ENCODE results near the gene CCDC12. TPM values are rescaled to one million over a fixed set of nuclear protein-coding genes. Genes with fewer than 3 reads are reported as not detected.
A peak's percentile ranks its signal among the peaks of the same experiment; 100 is the strongest.

CCDC12 gene
- total and polyA plus RNA-seq, 2 of the 13 experiments (the other 11 are each of a cell fraction or from before 2014, with no cell fraction given): 30.1 to 49.5 TPM

DNA sequence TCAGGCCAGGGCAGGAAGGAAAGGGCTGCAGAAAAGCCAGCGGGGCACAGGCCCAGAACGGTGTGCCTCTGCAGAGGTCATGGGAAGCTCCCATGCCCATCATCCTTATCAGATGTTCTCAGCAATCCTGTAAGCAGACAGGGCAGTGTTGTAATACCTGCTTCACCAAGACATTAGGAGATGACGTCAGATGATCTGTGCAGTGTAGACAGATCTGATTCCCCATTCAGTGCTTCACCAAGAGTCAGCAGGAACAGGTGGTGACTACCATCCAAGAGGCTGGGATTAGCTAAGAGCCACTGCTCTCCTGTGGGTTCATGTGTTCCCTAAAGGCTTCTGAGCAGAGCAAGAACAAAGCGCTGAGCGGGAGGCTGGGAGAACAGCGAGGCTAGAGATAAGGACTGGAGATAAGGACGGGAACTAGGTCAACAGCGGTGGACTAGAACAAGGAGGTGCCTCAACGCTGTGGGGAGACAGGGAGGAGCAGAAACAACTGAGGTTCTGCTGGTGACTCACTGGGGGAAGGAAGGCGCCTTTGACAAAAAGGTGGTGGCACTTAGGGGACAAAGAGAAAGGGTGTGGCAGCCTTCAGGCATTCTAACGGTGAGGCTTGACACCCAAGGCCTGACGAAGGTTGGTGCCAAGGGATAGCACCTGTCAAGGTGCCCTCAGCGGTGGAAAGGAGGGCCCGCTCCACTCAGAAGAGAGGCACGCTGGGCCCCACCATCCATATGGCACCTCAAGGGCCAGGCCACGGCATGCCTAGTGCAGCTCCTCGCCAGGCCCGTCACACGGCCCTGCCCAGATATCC, 28.4 kb downstream of the CCDC12 start (continued):
- TF ChIP-seq PREB (CRISPR knock-in tag; IDR thresholded peaks at IDR 0.05): no peak
- TF ChIP-seq ZNF354B (CRISPR knock-in tag; IDR thresholded peaks at IDR 0.05): no peak
- no peak for TF ChIP-seq HOXD1 (CRISPR knock-in tag; IDR thresholded peaks at IDR 0.05)
- TF ChIP-seq HHEX (CRISPR knock-in tag; IDR thresholded peaks at IDR 0.05): no peak
- TF ChIP-seq ZGPAT (CRISPR knock-in tag; IDR thresholded peaks at IDR 0.05): no peak
- TF ChIP-seq HNRNPLL (IDR thresholded peaks at IDR 0.05; ENCODE audit: low read depth, low read length, poor library complexity, severe bottlenecking): no peak
- no peak for TF ChIP-seq ONECUT2 (CRISPR knock-in tag; IDR thresholded peaks at IDR 0.05)
- TF ChIP-seq EZH2 (conservative IDR thresholded peaks at IDR 0.05; ENCODE audit: low read depth, low read length): no peak
- TF ChIP-seq, protein P1, sequence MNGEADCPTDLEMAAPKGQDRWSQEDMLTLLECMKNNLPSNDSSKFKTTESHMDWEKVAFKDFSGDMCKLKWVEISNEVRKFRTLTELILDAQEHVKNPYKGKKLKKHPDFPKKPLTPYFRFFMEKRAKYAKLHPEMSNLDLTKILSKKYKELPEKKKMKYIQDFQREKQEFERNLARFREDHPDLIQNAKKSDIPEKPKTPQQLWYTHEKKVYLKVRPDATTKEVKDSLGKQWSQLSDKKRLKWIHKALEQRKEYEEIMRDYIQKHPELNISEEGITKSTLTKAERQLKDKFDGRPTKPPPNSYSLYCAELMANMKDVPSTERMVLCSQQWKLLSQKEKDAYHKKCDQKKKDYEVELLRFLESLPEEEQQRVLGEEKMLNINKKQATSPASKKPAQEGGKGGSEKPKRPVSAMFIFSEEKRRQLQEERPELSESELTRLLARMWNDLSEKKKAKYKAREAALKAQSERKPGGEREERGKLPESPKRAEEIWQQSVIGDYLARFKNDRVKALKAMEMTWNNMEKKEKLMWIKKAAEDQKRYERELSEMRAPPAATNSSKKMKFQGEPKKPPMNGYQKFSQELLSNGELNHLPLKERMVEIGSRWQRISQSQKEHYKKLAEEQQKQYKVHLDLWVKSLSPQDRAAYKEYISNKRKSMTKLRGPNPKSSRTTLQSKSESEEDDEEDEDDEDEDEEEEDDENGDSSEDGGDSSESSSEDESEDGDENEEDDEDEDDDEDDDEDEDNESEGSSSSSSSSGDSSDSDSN (CRISPR knock-in tag; IDR thresholded peaks at IDR 0.05): no peak
- TF ChIP-seq ARNTL (CRISPR knock-in tag; IDR thresholded peaks at IDR 0.05): no peak
- no peak for TF ChIP-seq ZNF337 (CRISPR knock-in tag; IDR thresholded peaks at IDR 0.05; ENCODE audit: borderline replicate concordance, low read depth)
- TF ChIP-seq MEF2D (CRISPR knock-in tag; IDR thresholded peaks at IDR 0.05): no peak
- TF ChIP-seq CERS6 (CRISPR knock-in tag; IDR thresholded peaks at IDR 0.05): no peak
- TF ChIP-seq, protein P2, sequence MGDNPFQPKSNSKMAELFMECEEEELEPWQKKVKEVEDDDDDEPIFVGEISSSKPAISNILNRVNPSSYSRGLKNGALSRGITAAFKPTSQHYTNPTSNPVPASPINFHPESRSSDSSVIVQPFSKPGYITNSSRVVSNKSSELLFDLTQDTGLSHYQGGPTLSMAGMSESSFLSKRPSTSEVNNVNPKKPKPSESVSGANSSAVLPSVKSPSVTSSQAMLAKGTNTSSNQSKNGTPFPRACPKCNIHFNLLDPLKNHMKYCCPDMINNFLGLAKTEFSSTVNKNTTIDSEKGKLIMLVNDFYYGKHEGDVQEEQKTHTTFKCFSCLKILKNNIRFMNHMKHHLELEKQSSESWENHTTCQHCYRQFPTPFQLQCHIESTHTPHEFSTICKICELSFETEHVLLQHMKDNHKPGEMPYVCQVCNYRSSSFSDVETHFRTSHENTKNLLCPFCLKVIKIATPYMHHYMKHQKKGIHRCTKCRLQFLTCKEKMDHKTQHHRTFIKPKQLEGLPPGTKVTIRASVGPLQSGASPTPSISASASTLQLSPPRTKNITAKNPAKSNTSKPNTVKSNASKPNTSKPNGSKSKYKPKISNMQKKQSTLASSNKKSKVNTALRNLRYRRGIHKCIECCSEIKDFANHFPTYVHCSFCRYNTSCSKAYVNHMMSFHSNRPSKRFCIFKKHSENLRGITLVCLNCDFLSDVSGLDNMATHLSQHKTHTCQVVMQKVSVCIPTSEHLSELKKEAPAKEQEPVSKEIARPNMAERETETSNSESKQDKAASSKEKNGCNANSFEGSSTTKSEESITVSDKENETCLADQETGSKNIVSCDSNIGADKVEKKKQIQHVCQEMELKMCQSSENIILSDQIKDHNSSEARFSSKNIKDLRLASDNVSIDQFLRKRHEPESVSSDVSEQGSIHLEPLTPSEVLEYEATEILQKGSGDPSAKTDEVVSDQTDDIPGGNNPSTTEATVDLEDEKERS (CRISPR knock-in tag; IDR thresholded peaks at IDR 0.05): 0 out of 2 replicates have a peak, but pooled peaks have one; percentile 34
- no peak for TF ChIP-seq BHLHE40 (IDR thresholded peaks at IDR 0.05; ENCODE audit: low read length)
- TF ChIP-seq TRAFD1 (CRISPR knock-in tag; IDR thresholded peaks at IDR 0.05; ENCODE audit: borderline replicate concordance): no peak
- TF ChIP-seq THAP8 (CRISPR knock-in tag; IDR thresholded peaks at IDR 0.05; ENCODE audit: borderline replicate concordance): no peak
